Measurements from ENCODE around the gene MTRR.

DNA sequence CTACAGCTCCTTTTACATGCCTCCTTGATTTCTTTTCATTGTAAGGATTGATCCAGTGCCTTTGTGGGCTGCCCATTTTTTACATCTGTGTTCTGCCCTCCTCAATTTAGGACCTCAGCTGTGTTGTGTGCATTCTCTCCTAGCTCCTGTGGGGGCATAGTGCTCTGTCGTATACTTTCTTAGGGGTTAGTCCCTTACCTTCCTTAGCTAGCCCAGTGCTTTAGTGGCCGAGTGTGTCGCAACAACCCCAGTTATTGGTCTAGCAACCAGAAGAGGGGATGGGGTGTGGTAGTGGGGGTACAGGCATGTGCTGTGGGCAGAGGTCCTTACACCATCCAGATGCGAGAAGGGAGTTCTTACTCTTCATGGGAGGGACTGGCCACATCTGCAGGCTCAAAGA is 12.1 kb downstream of the MTRR start:
- TF ChIP-seq EZH2phosphoT487 (IDR thresholded peaks at IDR 0.05; ENCODE audit: low read depth), result no peak
- TF ChIP-seq, protein P1, sequence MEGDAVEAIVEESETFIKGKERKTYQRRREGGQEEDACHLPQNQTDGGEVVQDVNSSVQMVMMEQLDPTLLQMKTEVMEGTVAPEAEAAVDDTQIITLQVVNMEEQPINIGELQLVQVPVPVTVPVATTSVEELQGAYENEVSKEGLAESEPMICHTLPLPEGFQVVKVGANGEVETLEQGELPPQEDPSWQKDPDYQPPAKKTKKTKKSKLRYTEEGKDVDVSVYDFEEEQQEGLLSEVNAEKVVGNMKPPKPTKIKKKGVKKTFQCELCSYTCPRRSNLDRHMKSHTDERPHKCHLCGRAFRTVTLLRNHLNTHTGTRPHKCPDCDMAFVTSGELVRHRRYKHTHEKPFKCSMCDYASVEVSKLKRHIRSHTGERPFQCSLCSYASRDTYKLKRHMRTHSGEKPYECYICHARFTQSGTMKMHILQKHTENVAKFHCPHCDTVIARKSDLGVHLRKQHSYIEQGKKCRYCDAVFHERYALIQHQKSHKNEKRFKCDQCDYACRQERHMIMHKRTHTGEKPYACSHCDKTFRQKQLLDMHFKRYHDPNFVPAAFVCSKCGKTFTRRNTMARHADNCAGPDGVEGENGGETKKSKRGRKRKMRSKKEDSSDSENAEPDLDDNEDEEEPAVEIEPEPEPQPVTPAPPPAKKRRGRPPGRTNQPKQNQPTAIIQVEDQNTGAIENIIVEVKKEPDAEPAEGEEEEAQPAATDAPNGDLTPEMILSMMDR (IDR thresholded peaks at IDR 0.05; ENCODE audit: low read depth, low read length), result no peak

Data from OCI-LY3 (cell line).